GM12873 (cell line): Measurements from ENCODE around the gene HELZ2.

Experiments
- CTCF ChIP-seq: IDR thresholded peaks from 2 replicates; pipeline ENCODE4 v1.5.1; 2012; ENCODE audit warnings: low read depth, mild to moderate bottlenecking, moderate library complexity, low read length, control low read depth; ENCODE audit not compliant: insufficient read depth; ENCODE audit errors: missing control alignments

Gene HELZ2

DNA sequence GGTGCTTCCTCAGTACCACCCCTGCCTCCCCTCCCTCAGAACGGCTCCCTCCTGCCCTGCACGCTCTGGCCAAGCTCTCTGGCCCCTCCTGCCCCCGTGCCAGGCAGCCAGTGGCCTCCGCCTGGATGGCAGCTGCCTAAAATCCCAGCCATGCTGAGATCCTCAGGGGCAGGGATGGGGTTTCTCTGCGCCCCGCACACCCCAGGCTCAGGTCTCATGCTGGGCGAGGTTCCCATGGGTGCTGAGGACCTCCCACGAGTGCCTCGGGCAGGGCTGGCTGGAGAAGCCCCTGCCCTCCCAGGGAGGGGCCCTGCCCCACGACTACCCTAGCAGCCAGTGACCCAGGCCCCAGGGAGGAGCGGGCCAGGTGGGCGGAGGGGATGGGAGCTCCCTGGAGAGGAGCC, 39.6 kb downstream of the HELZ2 start:
- no peak for TF ChIP-seq CTCF

DNA sequence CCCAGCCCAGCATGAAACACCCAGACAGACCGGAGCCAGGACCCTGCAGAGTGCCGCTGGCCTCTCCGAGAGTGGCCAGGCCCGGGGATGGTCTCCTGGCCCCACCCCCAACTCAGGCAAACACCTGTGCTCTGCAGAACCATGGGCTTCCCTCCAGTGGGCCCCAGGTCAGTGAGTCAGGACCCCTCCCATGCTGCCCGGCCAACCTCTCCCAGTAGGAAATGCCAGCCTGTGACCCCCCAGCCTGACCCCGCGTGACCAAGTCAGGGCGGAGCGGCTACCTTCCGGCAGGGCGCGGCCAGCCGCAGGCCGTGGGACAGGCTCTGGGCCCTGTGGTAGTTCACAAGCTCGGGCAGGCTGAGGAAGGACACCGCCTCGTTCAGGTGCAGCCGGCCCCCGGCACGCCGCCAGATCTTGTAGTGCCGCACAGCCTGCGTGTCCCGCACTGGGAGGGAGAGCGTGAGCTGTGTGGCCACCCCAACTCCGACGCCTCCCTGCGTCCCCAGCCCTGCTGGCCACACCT, 40.1 kb downstream of the HELZ2 start:
- no peak for TF ChIP-seq CTCF

- no peak for TF ChIP-seq CTCF
These were observed 40.7 kb downstream of the HELZ2 start for GRCh38 chr20:63533388-63533787.

DNA sequence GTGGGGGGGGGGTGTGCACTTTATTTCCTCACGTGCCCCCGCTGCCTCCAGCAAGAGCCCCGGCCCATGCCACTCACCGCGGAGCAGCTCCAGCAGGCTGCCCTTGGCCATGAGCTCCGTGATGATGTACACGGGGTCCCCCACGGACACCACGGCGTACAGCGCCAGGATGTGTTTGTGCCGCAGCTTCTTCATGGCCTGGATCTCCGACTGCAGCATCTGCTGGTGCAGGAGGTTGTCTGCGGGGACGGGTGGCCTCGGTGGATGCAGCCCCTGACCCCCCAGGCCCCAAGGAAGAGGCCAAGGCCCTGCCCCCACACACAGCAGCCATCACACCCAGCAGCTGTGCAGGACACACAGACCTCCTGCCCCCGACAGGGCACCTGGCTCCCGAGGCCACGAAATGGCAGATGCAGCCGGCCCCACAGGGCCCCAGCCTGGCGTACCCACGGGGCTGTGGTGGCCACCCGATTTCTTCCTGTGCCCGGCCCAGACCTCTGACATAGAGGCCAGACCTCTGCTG, 41.5 kb downstream of the HELZ2 start:
- no peak for TF ChIP-seq CTCF

GRCh38 chr20:63531686-63532448, 42.2 kb downstream of the HELZ2 start:
- TF ChIP-seq CTCF, result no peak

DNA sequence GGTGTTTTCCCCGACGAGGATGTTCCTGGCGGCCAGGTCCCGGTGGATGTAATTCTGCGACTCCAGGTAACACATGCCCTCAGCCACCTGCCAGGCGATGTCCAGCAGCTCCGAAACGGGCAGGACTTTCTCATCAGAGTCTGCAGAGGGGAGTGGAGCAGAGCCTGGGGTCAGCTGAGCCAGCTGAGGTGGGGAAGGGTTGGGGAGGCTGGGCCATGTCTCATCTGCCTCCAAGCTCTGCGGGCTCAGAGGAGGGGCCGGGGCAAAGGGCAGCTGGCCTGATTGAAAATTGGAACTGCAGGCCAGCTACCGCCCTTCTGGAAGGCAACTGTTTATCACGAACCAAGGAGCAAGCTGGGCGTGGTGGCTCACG, 43.3 kb downstream of the HELZ2 start:
- TF ChIP-seq CTCF, result no peak

- no peak for TF ChIP-seq CTCF
These were observed 43.9 kb downstream of the HELZ2 start for GRCh38 chr20:63529861-63530787.
